Stomach (tissue), 9 donors: ENCODE data around the gene DNAJC28. TPM values are rescaled to one million over a fixed set of nuclear protein-coding genes. Genes with fewer than 3 reads are reported as not detected.
A peak's percentile ranks its signal among the peaks of the same experiment; 100 is the strongest.
"Not testable (repeated sequence)": the region's sequence is repeated elsewhere in the genome, so short reads cannot be mapped to it uniquely, and the experiment has no call there.

ENCODE experiments used
- DNase-seq, 2 donors: peaks; one replicate each; pipeline versions ENCODE4 v3.0.0 to v3.0.0-alpha.2; 2013 to 2019
- H3K27ac ChIP-seq, 5 donors: fragments of 200-600 bp in 4 of 5; sonication (generic) in 4 of 5; one replicate each; pipeline ENCODE4 v1.5.1; 2013 to 2019; ENCODE audit warnings: mild to moderate bottlenecking in 1 of 5, moderate library complexity in 1 of 5
- H3K27me3 ChIP-seq, 3 donors: fragments of 200-600 bp; sonication (generic); one replicate each; pipeline ENCODE4 v1.5.1; 2017 to 2019; ENCODE audit warnings: mixed run types in 1 of 3
- H3K36me3 ChIP-seq, 4 donors: fragments of 200-600 bp; sonication (generic); 1 replicate in 3 of 4; 2 replicates in 1 of 4; pipeline ENCODE4 v1.5.1; 2016 to 2019
- H3K4me1 ChIP-seq, 4 donors: fragments of 200-600 bp; sonication (generic); one replicate each; pipeline ENCODE4 v1.5.1; 2016 to 2019
- H3K4me3 ChIP-seq, 4 donors: fragments of 200-600 bp; sonication (generic) in 3 of 4; one replicate each; pipeline ENCODE4 v1.5.1; 2016 to 2019; ENCODE audit warnings: mild to moderate bottlenecking in 1 of 4
- H3K9me3 ChIP-seq, 4 donors: fragments of 200-600 bp; sonication (generic); one replicate each; pipeline ENCODE4 v1.5.1; 2016 to 2019
- EP300 ChIP-seq: sonication (generic); formaldehyde crosslinking; IDR thresholded peaks from one replicate; pipeline ENCODE4 v1.6.1; 2017; ENCODE audit warnings: antibody characterized with exemption
- POLR2A ChIP-seq, 4 donors: fragments of 450-650 bp; IDR thresholded peaks; one replicate each; pipeline ENCODE4 v1.6.1; 2016; ENCODE audit warnings: antibody characterized with exemption in 4 of 4, control low read depth in 2 of 4, mild to moderate bottlenecking in 1 of 4, moderate library complexity in 1 of 4
- POLR2AphosphoS5 ChIP-seq, 3 donors: sonication (generic); formaldehyde crosslinking; IDR thresholded peaks; one replicate each; pipeline ENCODE4 v1.6.1; 2016; ENCODE audit warnings: antibody characterized with exemption in 3 of 3
- WGBS, 5 donors: extraction: QIAGEN DNeasy Blood & Tissue Kit in 3 of 5; methylation state at CpG; one replicate each; pipeline versions ENCODE4 v1.1.5 to v1.1.7; 2013 to 2018; 5-methylcytosine and 5-hydroxymethylcytosine counted together
- intact Hi-C: fragments of 100-400 bp; cut with DNase I; formaldehyde crosslinking; loops from one replicate; pipeline ENCODE4 v1.15.1; 2023; ENCODE audit warnings: low total_unique reads
- polyA plus RNA-seq, 3 donors: library from polyadenylated mRNA; stranded (reverse); fragments of 200-250 nt; gene quantifications; one replicate each; pipeline ENCODE4 v1.2.3, GENCODE V29; 2013
- total RNA-seq, 5 donors: library from RNA; depleted of rRNA; stranded (reverse); fragments of >200 nt; gene quantifications; one replicate each; pipeline versions ENCODE4 v1.1.0 to v1.2.3, GENCODE V29; 2014 to 2016
- TF ChIP-seq, protein P1 (sequence below), 7 experiments: fragments of 450-650 bp in 4 of 7; fragments of 200-600 bp in 3 of 7; sonication (generic) in 3 of 7; IDR thresholded peaks; one replicate each; pipeline ENCODE4 v1.5.1; 2016 to 2019; ENCODE audit warnings: antibody characterized with exemption in 7 of 7, control low read depth in 2 of 7, mild to moderate bottlenecking in 1 of 7
- donor health status: healthy with polysubstance abuse.
- donor health status: Bipolar disorder and iron deficiency.
- donor health status: healthy.

Gene DNAJC28
- total and polyA plus RNA-seq, 8 donors = 0.43 to 4.3 (median 1.1) TPM; not detected in 1

DNA sequence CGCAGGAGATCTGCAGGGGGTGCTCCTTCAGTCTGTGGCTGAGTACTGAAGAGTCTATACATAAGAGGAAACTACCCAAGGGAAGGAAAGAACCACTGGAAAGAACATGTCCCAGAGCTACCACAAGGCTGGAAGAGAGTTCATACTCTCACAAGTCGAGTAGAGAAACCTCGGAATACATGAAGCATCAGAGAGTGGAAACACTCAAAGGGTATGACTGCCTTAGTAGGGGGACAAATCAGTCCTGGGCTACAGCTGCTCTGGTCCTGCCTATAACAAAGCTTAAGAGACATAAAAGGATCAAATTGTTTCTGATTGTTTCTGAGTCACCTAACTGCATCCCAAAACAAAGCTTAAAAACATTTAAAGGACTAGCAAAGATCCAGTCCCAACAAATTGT is 39.2 kb downstream of the DNAJC28 start:
- DNase-seq = no peak
- intact Hi-C loops = no loop called here
- Histone ChIP-seq H3K9me3 (no peaks in the 10 kb centered on the region), H3K27me3 (no peaks in the 10 kb centered on the region), H3K4me3 (no peak overlapping the region), H3K4me1 (peaks cover 0 to 15% (median 10%) of the 10 kb centered on the region in 4 donors), H3K36me3 (peaks cover 12 to 91% (median 76%) of the 10 kb centered on the region in 4 donors), H3K27ac (peak overlapping the region in 3 of 5 donors; percentile 7 to 61 (median 17))
- WGBS, 5 donors = 80 to 89% (median 87%) methylated on average over 3 of the region's 3 CpGs
- no peak for TF ChIP-seq EP300
- TF ChIP-seq POLR2A (IDR thresholded peaks at IDR 0.05) = no peak
- no peak for TF ChIP-seq POLR2AphosphoS5 (IDR thresholded peaks at IDR 0.05)
- TF ChIP-seq, protein P1, sequence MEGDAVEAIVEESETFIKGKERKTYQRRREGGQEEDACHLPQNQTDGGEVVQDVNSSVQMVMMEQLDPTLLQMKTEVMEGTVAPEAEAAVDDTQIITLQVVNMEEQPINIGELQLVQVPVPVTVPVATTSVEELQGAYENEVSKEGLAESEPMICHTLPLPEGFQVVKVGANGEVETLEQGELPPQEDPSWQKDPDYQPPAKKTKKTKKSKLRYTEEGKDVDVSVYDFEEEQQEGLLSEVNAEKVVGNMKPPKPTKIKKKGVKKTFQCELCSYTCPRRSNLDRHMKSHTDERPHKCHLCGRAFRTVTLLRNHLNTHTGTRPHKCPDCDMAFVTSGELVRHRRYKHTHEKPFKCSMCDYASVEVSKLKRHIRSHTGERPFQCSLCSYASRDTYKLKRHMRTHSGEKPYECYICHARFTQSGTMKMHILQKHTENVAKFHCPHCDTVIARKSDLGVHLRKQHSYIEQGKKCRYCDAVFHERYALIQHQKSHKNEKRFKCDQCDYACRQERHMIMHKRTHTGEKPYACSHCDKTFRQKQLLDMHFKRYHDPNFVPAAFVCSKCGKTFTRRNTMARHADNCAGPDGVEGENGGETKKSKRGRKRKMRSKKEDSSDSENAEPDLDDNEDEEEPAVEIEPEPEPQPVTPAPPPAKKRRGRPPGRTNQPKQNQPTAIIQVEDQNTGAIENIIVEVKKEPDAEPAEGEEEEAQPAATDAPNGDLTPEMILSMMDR (IDR thresholded peaks at IDR 0.05) = no peak

DNA sequence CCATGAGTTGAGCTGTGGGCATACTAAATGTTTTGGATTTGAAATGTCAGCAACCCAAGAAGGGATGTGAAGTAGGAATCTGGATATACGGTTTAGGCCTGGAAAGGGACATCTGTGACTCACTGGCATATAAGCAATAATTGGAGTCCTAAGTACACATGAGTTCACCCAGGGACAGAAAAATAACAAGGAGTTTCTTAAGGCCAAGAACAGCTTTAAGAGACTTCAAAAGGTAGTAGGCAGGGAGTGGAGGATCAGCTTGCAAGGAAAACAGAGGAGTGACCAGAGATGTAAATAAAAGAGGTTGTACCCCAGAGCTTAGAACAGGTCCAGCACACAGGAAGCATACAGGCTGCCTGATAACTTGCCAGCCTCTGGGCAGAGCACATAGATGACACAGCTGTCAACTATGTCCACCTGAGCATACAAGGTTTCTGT is 39.9 kb downstream of the DNAJC28 start:
- Histone ChIP-seq H3K9me3 (no peaks in the 10 kb centered on the region), H3K27ac (peak overlapping the region in 3 of 5 donors; percentile 7 to 61 (median 17)), H3K4me3 (no peak overlapping the region), H3K4me1 (peaks cover 0 to 15% (median 10%) of the 10 kb centered on the region in 4 donors), H3K27me3 (no peaks in the 10 kb centered on the region), H3K36me3 (peaks cover 7 to 91% (median 75%) of the 10 kb centered on the region in 4 donors)
- 17 to 65% (median 43%) methylated on average over 1 of the region's 1 CpG for WGBS, 5 donors
- DNase-seq = peak; percentile 13 to 51
- intact Hi-C loops = no loop called here
- TF ChIP-seq POLR2A (IDR thresholded peaks at IDR 0.05) = no peak
- TF ChIP-seq POLR2AphosphoS5 (IDR thresholded peaks at IDR 0.05) = peak in 1 of 3 donors; percentile 11

DNA sequence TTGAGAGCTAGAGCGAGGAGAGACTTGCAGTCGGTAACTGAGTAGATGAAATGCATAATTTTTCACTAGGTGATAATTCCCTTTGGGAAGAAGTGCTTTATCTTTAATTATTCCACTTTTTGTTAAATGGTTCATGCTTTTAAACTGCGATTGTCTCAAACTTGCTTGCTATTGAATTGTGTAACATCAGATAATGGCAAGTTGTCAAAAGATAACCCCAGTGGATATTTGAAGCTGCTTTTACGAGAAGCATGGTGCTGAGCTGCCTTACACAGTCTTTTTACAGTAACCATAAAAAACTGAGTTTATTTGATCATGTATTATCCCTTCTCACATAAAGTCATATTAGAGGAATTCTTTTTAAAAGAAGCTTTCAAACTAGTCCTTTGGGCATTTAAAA is 41.9 kb downstream of the DNAJC28 start:
- H3K4me3 ChIP-seq = no peak overlapping the region
- H3K9me3 ChIP-seq = no peaks in the 10 kb centered on the region
- intact Hi-C loops = loop anchor here (10.0 kb wide), 1 partner anchor 85 kb away; no protein-coding TSS in a partner anchor
- H3K27ac ChIP-seq = no peak overlapping the region
- 64 to 82% (median 81%) methylated on average over 4 of the region's 4 CpGs for WGBS, 5 donors
- no peak for DNase-seq
- peaks cover 0 to 81% (median 58%) of the 10 kb centered on the region in 4 donors for H3K36me3 ChIP-seq
- no peak for TF ChIP-seq POLR2A (IDR thresholded peaks at IDR 0.05)
- TF ChIP-seq, protein P1 (IDR thresholded peaks at IDR 0.05) = no peak
- no peaks in the 10 kb centered on the region for H3K27me3 ChIP-seq
- H3K4me1 ChIP-seq = peaks cover 7 to 23% (median 12%) of the 10 kb centered on the region in 4 donors

- intact Hi-C loops = loop anchor here (10.0 kb wide), 1 partner anchor 82 kb away; no protein-coding TSS in a partner anchor
- H3K27ac ChIP-seq, H3K27me3 ChIP-seq, H3K4me3 ChIP-seq, H3K9me3 ChIP-seq, DNase-seq: not testable (repeated sequence)
- Histone ChIP-seq H3K4me1 (peaks cover 12 to 23% (median 16%) of the 10 kb centered on the region in 4 donors), H3K36me3 (peaks cover 3 to 59% (median 41%) of the 10 kb centered on the region in 4 donors)
- 92 to 96% (median 95%) methylated on average over 6 of the region's 6 CpGs for WGBS, 5 donors
These were observed 44.9 kb downstream of the DNAJC28 start for GRCh38 chr21:33446620-33447019.

DNA sequence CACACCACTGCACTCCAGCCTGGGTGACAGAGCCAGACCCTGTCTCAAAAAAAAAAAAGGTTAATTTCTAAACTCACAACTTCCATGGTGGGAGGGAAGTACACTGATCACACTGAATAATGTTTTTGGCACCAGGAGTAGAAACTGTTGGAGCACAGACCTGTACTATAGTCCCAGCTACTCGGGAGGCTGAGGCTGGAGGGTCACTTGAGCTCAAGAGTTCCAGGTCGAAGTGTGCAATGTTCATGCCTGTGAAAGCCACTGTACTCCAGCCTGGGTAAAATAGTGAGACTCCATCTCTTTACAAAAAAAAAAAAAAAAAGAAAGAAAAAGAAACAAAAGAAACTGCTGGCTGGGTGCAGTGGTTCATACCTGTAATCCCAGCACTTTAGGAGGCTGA is 47.0 kb downstream of the DNAJC28 start:
- H3K9me3 ChIP-seq = no peaks in the 10 kb centered on the region
- intact Hi-C loops = loop anchor here (5.0 to 10.0 kb wide), 2 partner anchors 80 to 242 kb away; no protein-coding TSS in a partner anchor
- H3K27ac ChIP-seq = peak overlapping the region in 3 of 5 donors; percentile 6 to 40 (median 12)
- 32 to 83% (median 66%) methylated on average over 2 of the region's 2 CpGs for WGBS, 5 donors
- no peaks in the 10 kb centered on the region for H3K27me3 ChIP-seq
- peaks cover 4 to 22% (median 14%) of the 10 kb centered on the region in 4 donors for H3K4me1 ChIP-seq
- peaks cover 3 to 47% (median 34%) of the 10 kb centered on the region in 4 donors for H3K36me3 ChIP-seq
- TF ChIP-seq POLR2A (IDR thresholded peaks at IDR 0.05) (no peak), POLR2AphosphoS5 (IDR thresholded peaks at IDR 0.05) (no peak), EP300 (no peak)
- TF ChIP-seq, protein P1 (IDR thresholded peaks at IDR 0.05) = no peak
- no peak overlapping the region for H3K4me3 ChIP-seq
- DNase-seq = no peak
